ENCODE results near the gene FGFRL1. TPM values are rescaled to one million over a fixed set of nuclear protein-coding genes. Genes with fewer than 3 reads are reported as not detected.

The FGFRL1 gene
- polyA plus RNA-seq, 4 donors = 33.3 to 45.2 (median 35.5) TPM

GRCh38 chr4:1004557-1005485, 6.6 kb upstream of the FGFRL1 start:
- no peak for DNase-seq (ENCODE audit: low read depth in 4 of 4, low spot score in 3 of 4)

GRCh38 chr4:1006856-1007255, 4.6 kb upstream of the FGFRL1 start:
- DNase-seq (ENCODE audit: low read depth in 4 of 4, low spot score in 3 of 4) = no peak

- no peak for DNase-seq (ENCODE audit: low read depth in 4 of 4, low spot score in 3 of 4)
Measured at GRCh38 chr4:1008840-1009541, 2.4 kb upstream of the FGFRL1 start.

GRCh38 chr4:1009542-1010394, 1.7 kb upstream of the FGFRL1 start:
- DNase-seq (ENCODE audit: low read depth in 4 of 4, low spot score in 3 of 4) = no peak

GRCh38 chr4:1010395-1011021, 918 bp upstream of the FGFRL1 start:
- no peak for DNase-seq (ENCODE audit: low read depth in 4 of 4, low spot score in 3 of 4)

- DNase-seq (ENCODE audit: low read depth in 4 of 4, low spot score in 3 of 4) = no peak
Measured at GRCh38 chr4:1011666-1012033, 224 bp downstream of the FGFRL1 start.

GRCh38 chr4:1012034-1012739, 761 bp downstream of the FGFRL1 start:
- DNase-seq (ENCODE audit: low read depth in 4 of 4, low spot score in 3 of 4) = no peak

GRCh38 chr4:1013225-1014073, 2.0 kb downstream of the FGFRL1 start:
- no peak for DNase-seq (ENCODE audit: low read depth in 4 of 4, low spot score in 3 of 4)

- no peak for DNase-seq (ENCODE audit: low read depth in 4 of 4, low spot score in 3 of 4)
Measured at GRCh38 chr4:1014291-1015167, 3.1 kb downstream of the FGFRL1 start.

- no peak for DNase-seq (ENCODE audit: low read depth in 4 of 4, low spot score in 3 of 4)
Measured at GRCh38 chr4:1015179-1015578, 3.8 kb downstream of the FGFRL1 start.

GRCh38 chr4:1015746-1016145, 4.3 kb downstream of the FGFRL1 start:
- DNase-seq (ENCODE audit: low read depth in 4 of 4, low spot score in 3 of 4) = no peak

- no peak for DNase-seq (ENCODE audit: low read depth in 4 of 4, low spot score in 3 of 4)
Measured at GRCh38 chr4:1017211-1017610, 5.8 kb downstream of the FGFRL1 start.

GRCh38 chr4:1017706-1018105, 6.3 kb downstream of the FGFRL1 start:
- no peak for DNase-seq (ENCODE audit: low read depth in 4 of 4, low spot score in 3 of 4)

GRCh38 chr4:1018147-1019020, 7.0 kb downstream of the FGFRL1 start:
- no peak for DNase-seq (ENCODE audit: low read depth in 4 of 4, low spot score in 3 of 4)

- DNase-seq (ENCODE audit: low read depth in 4 of 4, low spot score in 3 of 4) = no peak
Measured at GRCh38 chr4:1019320-1019719, 7.9 kb downstream of the FGFRL1 start.

GRCh38 chr4:1019729-1020470, 8.5 kb downstream of the FGFRL1 start:
- no peak for DNase-seq (ENCODE audit: low read depth in 4 of 4, low spot score in 3 of 4)
